A673 (cell line): Measurements from ENCODE around the gene WDR11. TPM values are rescaled to one million over a fixed set of nuclear protein-coding genes. Genes with fewer than 3 reads are reported as not detected.

ENCODE experiments used
- BruUV-seq: library from RNA; stranded (reverse); fragments of 400-500 nt; replicated peaks from 2 replicates; lab custom pipeline; 2021; lab: Mats Ljungman, UMichigan
- CTCF ChIA-PET: fragments of 300-600 bp; sonication (Branson Sonifier 250); formaldehyde crosslinking; loops from one replicate; lab custom pipeline; 2022; ENCODE audit warnings: antibody characterized with exemption; lab: Charles Lee
- POLR2A ChIA-PET: fragments of 300-600 bp; sonication (Branson Sonifier 250); formaldehyde crosslinking; loops from one replicate; lab custom pipeline; 2022; ENCODE audit warnings: antibody characterized with exemption; ENCODE audit not compliant: low non-redundant PET; lab: Charles Lee
- DNase-seq: peaks from one replicate; pipeline ENCODE4 v3.0.0-alpha.2; 2015; ENCODE audit warnings: low spot score
- H3K27ac ChIP-seq: fragments of 200-600 bp; sonication (generic); 2 replicates; pipeline ENCODE4 v1.5.1; 2016; ENCODE audit warnings: mixed run types, low read depth, mild to moderate bottlenecking, mixed read lengths, antibody characterized with exemption, low read length; ENCODE audit not compliant: poor library complexity, severe bottlenecking
- H3K27me3 ChIP-seq: fragments of 200-600 bp; sonication (generic); replicated peaks from 2 replicates; pipeline ENCODE4 v1.6.1; 2017; ENCODE audit warnings: mixed run types, low read depth, mild to moderate bottlenecking, mixed read lengths, antibody characterized with exemption, low read length; ENCODE audit not compliant: insufficient read depth, poor library complexity
- H3K36me3 ChIP-seq: fragments of 200-600 bp; sonication (generic); 2 replicates; pipeline ENCODE4 v1.6.1; 2016; ENCODE audit warnings: mixed run types, mild to moderate bottlenecking, mixed read lengths, antibody characterized with exemption, low read length; ENCODE audit not compliant: insufficient read depth, poor library complexity, severe bottlenecking
- H3K4me1 ChIP-seq: fragments of 200-600 bp; sonication (generic); 2 replicates; pipeline ENCODE4 v1.6.1; 2017; ENCODE audit warnings: mixed run types, mild to moderate bottlenecking, mixed read lengths, antibody characterized with exemption, low read length; ENCODE audit not compliant: insufficient read depth, poor library complexity, severe bottlenecking
- H3K4me3 ChIP-seq: fragments of 200-600 bp; sonication (generic); 2 replicates; pipeline ENCODE4 v1.5.1; 2016; ENCODE audit warnings: low read depth, mixed run types, mild to moderate bottlenecking, mixed read lengths, low read length; ENCODE audit not compliant: poor library complexity, severe bottlenecking
- H3K9me3 ChIP-seq: fragments of 200-600 bp; sonication (generic); 2 replicates; pipeline ENCODE4 v1.6.1; 2016; ENCODE audit warnings: mixed run types, low read depth, mild to moderate bottlenecking, mixed read lengths, antibody characterized with exemption, low read length; ENCODE audit not compliant: poor library complexity, severe bottlenecking
- CTCF ChIP-seq: fragments of 300-800, 200-600 bp; sonication (generic); conservative IDR thresholded peaks from 2 replicates; pipeline ENCODE4 v1.5.1; 2017; ENCODE audit warnings: low read depth, mild to moderate bottlenecking, antibody characterized with exemption, low read length, moderate library complexity, mixed read lengths
- EZH2 ChIP-seq: fragments of 200-600 bp; sonication (generic); IDR thresholded peaks from 2 replicates; pipeline ENCODE4 v1.6.1; 2017; ENCODE audit warnings: borderline replicate concordance, low read depth, mild to moderate bottlenecking, mixed read lengths, antibody characterized with exemption, low read length; ENCODE audit not compliant: poor library complexity, severe bottlenecking
- intact Hi-C: fragments of 100-400 bp; cut with micrococcal nuclease; formaldehyde crosslinking; loops from one replicate; pipeline ENCODE4 v1.10.0; 2022; ENCODE audit not compliant: unreplicated experiment
- total RNA-seq: library from RNA; stranded (reverse); gene quantifications from 2 replicates; pipeline ENCODE4 v1.2.3, GENCODE V29; 2021

The WDR11 gene
- total RNA-seq, 1 experiment from 2014 or later = 33.4 TPM

- no peak for DNase-seq
- Histone ChIP-seq H3K36me3 (no peaks in the 10 kb centered on the region), H3K4me1 (no peaks in the 10 kb centered on the region), H3K9me3 (no peaks in the 10 kb centered on the region), H3K27me3 (no peaks in the 10 kb centered on the region), H3K27ac (no peak overlapping the region), H3K4me3 (no peak overlapping the region)
- intact Hi-C loops = loop anchor here (2.0 to 5.0 kb wide), 2 partner anchors 946 to 959 kb away; no protein-coding TSS in a partner anchor
- BruUV-seq = no TSS peak
- ChIA-PET POLR2A (interaction anchor here (0.7 kb wide), 1 partner anchor 805 kb away, joined by 3 read pairs; no protein-coding TSS in a partner anchor), CTCF (no interaction called here)
- TF ChIP-seq CTCF (no peak), EZH2 (no peak)
Measured at GRCh38 chr10:120941501-120941900, 90.3 kb downstream of the WDR11 start.

GRCh38 chr10:120942806-120943413 is 91.7 kb downstream of the WDR11 start:
- TF ChIP-seq CTCF = peak; percentile 89
- TF ChIP-seq EZH2 = no peak
- ChIA-PET CTCF (interaction anchor here (0.7 kb wide), 1 partner anchor 722 kb away, joined by 3 read pairs; no protein-coding TSS in a partner anchor), POLR2A (no interaction called here)
- Histone ChIP-seq H3K4me1 (no peaks in the 10 kb centered on the region), H3K27me3 (no peaks in the 10 kb centered on the region), H3K9me3 (no peaks in the 10 kb centered on the region), H3K27ac (no peak overlapping the region), H3K36me3 (no peaks in the 10 kb centered on the region), H3K4me3 (no peak overlapping the region)
- DNase-seq = peak; percentile 81
- intact Hi-C loops = loop anchor here (1.0 to 5.0 kb wide), 3 partner anchors 665 to 944 kb away; no protein-coding TSS in a partner anchor
- BruUV-seq = no TSS peak

- Histone ChIP-seq H3K4me1 (no peaks in the 10 kb centered on the region), H3K27ac (no peak overlapping the region), H3K36me3 (no peaks in the 10 kb centered on the region), H3K9me3 (no peaks in the 10 kb centered on the region), H3K4me3 (no peak overlapping the region), H3K27me3 (no peaks in the 10 kb centered on the region)
- intact Hi-C loops = loop anchor here (1.0 to 5.0 kb wide), 3 partner anchors 665 to 944 kb away; no protein-coding TSS in a partner anchor
- POLR2A ChIA-PET = no interaction called here
- no TSS peak for BruUV-seq
- CTCF ChIA-PET = no interaction called here
- TF ChIP-seq EZH2 (no peak), CTCF (peak; percentile 28; the same call in 1 of the 2 replicates)
- no peak for DNase-seq
Measured at GRCh38 chr10:120943542-120943941, 92.4 kb downstream of the WDR11 start.
